Caco-2 (cell line): ENCODE results near the gene PAIP1. TPM values are rescaled to one million over a fixed set of nuclear protein-coding genes. Genes with fewer than 3 reads are reported as not detected.
"Not testable (repeated sequence)": the region's sequence is repeated elsewhere in the genome, so short reads cannot be mapped to it uniquely, and the experiment has no call there.

ENCODE experiments used
- BruUV-seq: library from RNA; stranded (reverse); fragments of 400-500 nt; replicated peaks from 2 replicates; lab custom pipeline; 2021; lab: Mats Ljungman, UMichigan
- CTCF ChIA-PET: fragments of 300-600 bp; sonication (Branson Sonifier 250); formaldehyde crosslinking; loops from one replicate; lab custom pipeline; 2022; ENCODE audit warnings: antibody characterized with exemption; lab: Charles Lee
- POLR2A ChIA-PET: fragments of 300-600 bp; sonication (Branson Sonifier 250); formaldehyde crosslinking; loops from one replicate; lab custom pipeline; 2022; ENCODE audit warnings: antibody characterized with exemption; lab: Charles Lee
- DNase-seq, 2 experiments: peaks; one replicate each; pipeline versions ENCODE4 v3.0.0 to v3.0.0-alpha.2; 2020 to 2022
- H3K27me3 ChIP-seq: replicated peaks from 2 replicates; pipeline ENCODE4 v1.6.0; 2011; ENCODE audit warnings: low read length; ENCODE audit not compliant: control insufficient read depth, insufficient read depth
- H3K36me3 ChIP-seq: 2 replicates; pipeline ENCODE4 v1.5.1; 2011; ENCODE audit warnings: low read length; ENCODE audit not compliant: control insufficient read depth, insufficient read depth
- H3K4me1 ChIP-seq: fragments of 250-450 bp; sonication (Bioruptor Pico); 2 replicates; pipeline ENCODE4 v1.5.1; 2020; ENCODE audit warnings: mild to moderate bottlenecking
- H3K4me3 ChIP-seq: 2 replicates; pipeline ENCODE4 v1.5.1; 2011; ENCODE audit warnings: low read depth, mild to moderate bottlenecking, control low read depth, low read length
- H3K9me3 ChIP-seq: fragments of 250-450 bp; sonication (Bioruptor Pico); 2 replicates; pipeline ENCODE4 v1.5.1; 2020; ENCODE audit warnings: mild to moderate bottlenecking, moderate library complexity
- H3K27ac Mint-ChIP-seq: one replicate; pipeline ENCODE4 v1.8.0; 2022; ENCODE audit warnings: mixed read lengths; ENCODE audit not compliant: unreplicated experiment
- H3K27me3 Mint-ChIP-seq: one replicate; pipeline ENCODE4 v1.8.0; 2022; ENCODE audit warnings: mixed read lengths; ENCODE audit not compliant: insufficient read depth, unreplicated experiment
- H3K36me3 Mint-ChIP-seq: one replicate; pipeline ENCODE4 v1.8.0; 2022; ENCODE audit warnings: mild to moderate bottlenecking, mixed read lengths; ENCODE audit not compliant: insufficient read depth, unreplicated experiment
- H3K4me1 Mint-ChIP-seq: one replicate; pipeline ENCODE4 v1.8.0; 2022; ENCODE audit warnings: low read depth, mixed read lengths; ENCODE audit not compliant: unreplicated experiment
- H3K4me3 Mint-ChIP-seq: one replicate; pipeline ENCODE4 v1.8.0; 2022; ENCODE audit warnings: mild to moderate bottlenecking, moderate library complexity, mixed read lengths; ENCODE audit not compliant: unreplicated experiment
- H3K9me3 Mint-ChIP-seq: one replicate; pipeline ENCODE4 v1.8.0; 2022; ENCODE audit warnings: mixed read lengths; ENCODE audit not compliant: unreplicated experiment
- intact Hi-C: fragments of 100-400 bp; cut with micrococcal nuclease; formaldehyde crosslinking; loops from one replicate; pipeline ENCODE4 v1.10.0; 2022; ENCODE audit not compliant: unreplicated experiment
- total RNA-seq: library from RNA; stranded (reverse); gene quantifications from 2 replicates; pipeline ENCODE4 v1.2.3, GENCODE V29; 2022
- TF ChIP-seq, protein P1 (sequence below), 2 experiments: fragments of 200-600 bp in 1 of 2; IDR thresholded peaks; 1 replicate in 1 of 2; 2 replicates in 1 of 2; pipeline versions ENCODE4 v1.5.1 to v1.8.0; 2011 to 2022; ENCODE audit warnings: antibody characterized with exemption in 1 of 2, control low read depth in 1 of 2, inconsistent platforms in 1 of 2, low read depth in 1 of 2, low read length in 1 of 2, mild to moderate bottlenecking in 1 of 2, moderate library complexity in 1 of 2; ENCODE audit not compliant: insufficient read depth in 1 of 2, severe bottlenecking in 1 of 2, unreplicated experiment in 1 of 2

PAIP1 gene
- total RNA-seq, 1 experiment from 2014 or later: 121 TPM

DNA sequence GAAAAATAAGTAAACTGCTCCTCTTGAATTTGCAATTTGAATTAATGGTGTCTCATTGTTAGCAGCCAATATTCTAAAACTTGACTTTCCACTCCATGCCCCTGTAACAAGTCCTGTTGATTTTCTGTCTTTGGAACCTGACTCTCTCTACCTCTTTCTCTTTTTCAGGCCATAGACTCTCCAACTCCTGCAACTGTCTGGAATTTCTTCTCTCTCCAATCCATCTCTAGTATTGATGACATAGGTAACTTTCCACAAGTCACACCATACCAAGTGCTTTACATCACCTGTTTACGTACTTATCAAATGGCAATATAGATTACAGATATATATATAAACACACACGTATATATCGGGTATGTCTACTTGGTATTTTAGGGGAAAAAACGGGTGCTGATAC is 42.9 kb downstream of the PAIP1 start:
- ChIA-PET CTCF (no interaction called here), POLR2A (no interaction called here)
- H3K27me3 Mint-ChIP-seq: no peaks in the 10 kb centered on the region
- H3K4me1 ChIP-seq: peaks cover 13% of the 10 kb centered on the region; the same call in 1 of the 2 replicates
- H3K36me3 Mint-ChIP-seq: no peaks in the 10 kb centered on the region
- H3K36me3 ChIP-seq: no peaks in the 10 kb centered on the region; the same call in 1 of the 2 replicates
- H3K9me3 Mint-ChIP-seq: no peaks in the 10 kb centered on the region
- intact Hi-C loops: loop anchor here (1.0 kb wide), 1 partner anchor 30 kb away; no protein-coding TSS in a partner anchor
- no peaks in the 10 kb centered on the region for H3K9me3 ChIP-seq
- peak overlapping the region; percentile 75 for H3K4me3 Mint-ChIP-seq
- no peaks in the 10 kb centered on the region for H3K27me3 ChIP-seq
- peaks cover 22% of the 10 kb centered on the region for H3K4me1 Mint-ChIP-seq
- H3K27ac Mint-ChIP-seq: peak overlapping the region; percentile 23
- peak overlapping the region; percentile 49 for H3K4me3 ChIP-seq
- BruUV-seq: no TSS peak
- no peak for DNase-seq
- TF ChIP-seq, protein P1, sequence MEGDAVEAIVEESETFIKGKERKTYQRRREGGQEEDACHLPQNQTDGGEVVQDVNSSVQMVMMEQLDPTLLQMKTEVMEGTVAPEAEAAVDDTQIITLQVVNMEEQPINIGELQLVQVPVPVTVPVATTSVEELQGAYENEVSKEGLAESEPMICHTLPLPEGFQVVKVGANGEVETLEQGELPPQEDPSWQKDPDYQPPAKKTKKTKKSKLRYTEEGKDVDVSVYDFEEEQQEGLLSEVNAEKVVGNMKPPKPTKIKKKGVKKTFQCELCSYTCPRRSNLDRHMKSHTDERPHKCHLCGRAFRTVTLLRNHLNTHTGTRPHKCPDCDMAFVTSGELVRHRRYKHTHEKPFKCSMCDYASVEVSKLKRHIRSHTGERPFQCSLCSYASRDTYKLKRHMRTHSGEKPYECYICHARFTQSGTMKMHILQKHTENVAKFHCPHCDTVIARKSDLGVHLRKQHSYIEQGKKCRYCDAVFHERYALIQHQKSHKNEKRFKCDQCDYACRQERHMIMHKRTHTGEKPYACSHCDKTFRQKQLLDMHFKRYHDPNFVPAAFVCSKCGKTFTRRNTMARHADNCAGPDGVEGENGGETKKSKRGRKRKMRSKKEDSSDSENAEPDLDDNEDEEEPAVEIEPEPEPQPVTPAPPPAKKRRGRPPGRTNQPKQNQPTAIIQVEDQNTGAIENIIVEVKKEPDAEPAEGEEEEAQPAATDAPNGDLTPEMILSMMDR (IDR thresholded peaks at IDR 0.05; ENCODE audit: insufficient read depth in 1 of 2, low read depth in 1 of 2, low read length in 1 of 2, severe bottlenecking in 1 of 2, unreplicated experiment in 1 of 2): no peak

DNA sequence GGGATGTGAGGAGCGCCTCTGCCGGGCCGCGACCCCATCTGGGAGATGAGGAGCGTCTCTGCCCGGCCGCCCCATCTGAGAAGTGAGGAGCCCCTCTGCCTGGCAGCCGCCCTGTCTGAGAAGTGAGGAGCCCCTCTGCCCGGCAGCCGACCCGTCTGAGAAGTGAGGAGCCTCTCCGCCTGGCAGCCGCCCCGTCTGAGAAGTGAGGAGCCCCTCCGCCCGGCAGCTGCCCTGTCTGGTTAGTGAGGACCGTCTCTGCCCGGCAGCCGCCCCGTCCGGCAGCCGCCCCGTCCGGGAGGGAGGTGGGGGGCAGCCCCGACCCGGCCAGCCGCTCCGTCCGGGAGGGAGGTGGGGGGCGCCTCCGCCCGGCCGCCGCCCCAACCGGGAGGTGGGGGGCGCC is 45.8 kb downstream of the PAIP1 start:
- H3K4me3 ChIP-seq, DNase-seq, intact Hi-C loops, BruUV-seq, H3K36me3 Mint-ChIP-seq, H3K27me3 ChIP-seq, CTCF ChIA-PET, H3K9me3 ChIP-seq, H3K4me3 Mint-ChIP-seq, H3K36me3 ChIP-seq, H3K9me3 Mint-ChIP-seq, H3K27ac Mint-ChIP-seq, POLR2A ChIA-PET, H3K27me3 Mint-ChIP-seq: not testable (repeated sequence)
- H3K4me1 Mint-ChIP-seq: peaks cover 22% of the 10 kb centered on the region
- H3K4me1 ChIP-seq: peaks cover 13% of the 10 kb centered on the region; the same call in 1 of the 2 replicates

DNA sequence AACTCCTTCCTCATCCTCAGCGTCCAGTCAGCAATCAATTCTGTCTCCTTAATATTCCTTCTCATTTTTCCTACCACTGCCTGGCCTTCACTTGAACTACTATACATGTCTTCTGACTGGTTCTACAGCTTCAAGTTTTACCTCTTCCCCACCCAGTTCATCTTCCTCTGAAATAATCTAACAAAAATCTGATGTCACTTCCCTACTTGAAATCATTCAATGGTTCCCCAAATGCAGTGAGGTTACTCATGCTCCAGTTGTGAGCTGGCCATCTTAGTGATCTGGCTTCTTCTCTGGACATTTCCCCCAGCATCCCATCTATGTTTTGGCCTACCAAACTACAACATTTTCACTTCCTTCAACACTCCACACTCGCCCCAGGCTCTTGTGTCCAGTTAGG is 58.3 kb downstream of the PAIP1 start:
- ChIA-PET POLR2A (no interaction called here), CTCF (interaction anchor here (0.6 to 2.2 kb wide), 2 partner anchors 14 to 109 kb away, joined by 3 to 5 read pairs; partner anchors contain the start of gene TMEM267)
- no peak for DNase-seq
- H3K27ac Mint-ChIP-seq: no peak overlapping the region
- H3K9me3 Mint-ChIP-seq: no peaks in the 10 kb centered on the region
- no peak overlapping the region for H3K4me3 ChIP-seq
- BruUV-seq: no TSS peak
- TF ChIP-seq, protein P1 (IDR thresholded peaks at IDR 0.05; ENCODE audit: insufficient read depth in 1 of 2, low read depth in 1 of 2, low read length in 1 of 2, severe bottlenecking in 1 of 2, unreplicated experiment in 1 of 2): no peak
- no peaks in the 10 kb centered on the region for H3K36me3 ChIP-seq
- no peaks in the 10 kb centered on the region for H3K36me3 Mint-ChIP-seq
- no peaks in the 10 kb centered on the region for H3K4me1 ChIP-seq
- no peak overlapping the region for H3K4me3 Mint-ChIP-seq
- no peaks in the 10 kb centered on the region for H3K27me3 ChIP-seq
- intact Hi-C loops: no loop called here
- H3K4me1 Mint-ChIP-seq: no peaks in the 10 kb centered on the region
- H3K9me3 ChIP-seq: no peaks in the 10 kb centered on the region
- H3K27me3 Mint-ChIP-seq: no peaks in the 10 kb centered on the region
